B cell (primary cell): ENCODE measurements around the gene SIPA1L2. TPM values are rescaled to one million over a fixed set of nuclear protein-coding genes. Genes with fewer than 3 reads are reported as not detected.

Experiments used
- ATAC-seq: fragments of 200-7000 bp; cut with Tn5 transposase; one replicate; pipeline ENCODE4 v1.10.0; 2021; ENCODE audit warnings: low read depth, mild to moderate bottlenecking, moderate number of reproducible peaks, moderate library complexity
- CTCF ChIA-PET: fragments of 350-600 bp; sonication (Branson Sonifier 250); formaldehyde crosslinking; loops from one replicate; lab custom pipeline; 2021; ENCODE audit warnings: antibody characterized with exemption, inconsistent platforms; lab: Charles Lee
- POLR2A ChIA-PET: fragments of 350-600 bp; sonication (Branson Sonifier 250); formaldehyde crosslinking; loops from one replicate; lab custom pipeline; 2021; ENCODE audit warnings: antibody characterized with exemption; lab: Charles Lee
- DNase-seq: peaks from one replicate; pipeline ENCODE4 v3.0.0; 2013
- H2AFZ ChIP-seq: 2 replicates; pipeline ENCODE4 v1.6.1; 2012; ENCODE audit warnings: mild to moderate bottlenecking, low read depth, low read length; ENCODE audit not compliant: insufficient read depth, poor library complexity, severe bottlenecking
- H3K27ac ChIP-seq, 2 donors: 1 replicate in 1 of 2; 2 replicates in 1 of 2; pipeline ENCODE4 v1.5.1; 2012 to 2013; ENCODE audit warnings: low read length in 2 of 2, mild to moderate bottlenecking in 2 of 2, moderate library complexity in 1 of 2
- H3K27me3 ChIP-seq, 4 experiments: fragments of 200-600 bp in 1 of 4; sonication (generic) in 1 of 4; replicated peaks in 1 of 4; 1 replicate in 2 of 4; 2 replicates in 2 of 4; pipeline versions ENCODE4 v1.6.1 to v1.7.0; 2013 to 2016; ENCODE audit warnings: low read length in 3 of 4, mild to moderate bottlenecking in 2 of 4, mixed read lengths in 1 of 4, moderate library complexity in 1 of 4; ENCODE audit not compliant: insufficient read depth in 4 of 4, control insufficient read depth in 3 of 4; ENCODE audit errors: control extremely low read depth in 1 of 4
- H3K36me3 ChIP-seq, 2 experiments: replicated peaks in 1 of 2; 1 replicate in 1 of 2; 2 replicates in 1 of 2; pipeline versions ENCODE4 v1.6.1 to v1.7.1; 2013; ENCODE audit warnings: low read length in 1 of 2; ENCODE audit not compliant: insufficient read depth in 2 of 2, control insufficient read depth in 1 of 2; ENCODE audit errors: control extremely low read depth in 1 of 2, extremely low read depth in 1 of 2
- H3K4me1 ChIP-seq, 2 donors: fragments of 200-600 bp in 1 of 2; sonication (generic) in 1 of 2; 1 replicate in 1 of 2; 2 replicates in 1 of 2; pipeline versions ENCODE4 v1.5.1 to v1.6.1; 2013 to 2017; ENCODE audit warnings: low read length in 2 of 2; ENCODE audit not compliant: control insufficient read depth in 2 of 2, insufficient read depth in 2 of 2
- H3K4me2 ChIP-seq: replicated peaks from 2 replicates; pipeline ENCODE3; 2012; ENCODE audit warnings: mild to moderate bottlenecking, low read depth, low read length; ENCODE audit not compliant: poor library complexity, severe bottlenecking
- H3K4me3 ChIP-seq, 5 experiments: fragments of 200-600 bp in 1 of 5; sonication (generic) in 1 of 5; 1 replicate in 3 of 5; 2 replicates in 2 of 5; pipeline versions ENCODE4 v1.5.1 to v1.7.0; 2011 to 2016; ENCODE audit warnings: low read length in 4 of 5, mild to moderate bottlenecking in 4 of 5, low read depth in 2 of 5, control low read depth in 1 of 5, moderate library complexity in 1 of 5; ENCODE audit not compliant: insufficient read depth in 1 of 5; ENCODE audit errors: control extremely low read depth in 1 of 5, extremely low read depth in 1 of 5
- H3K79me2 ChIP-seq: fragments of 200-600 bp; sonication (generic); one replicate; pipeline ENCODE4 v1.6.0; 2016; ENCODE audit warnings: low read length; ENCODE audit not compliant: control insufficient read depth, insufficient read depth
- H3K9ac ChIP-seq: fragments of 200-600 bp; sonication (generic); 2 replicates; pipeline ENCODE4 v1.6.1; 2017; ENCODE audit warnings: mild to moderate bottlenecking, low read length, moderate library complexity
- H3K9me3 ChIP-seq, 3 donors: one replicate each; pipeline versions ENCODE4 v1.6.1 to v1.7.1; 2013; ENCODE audit warnings: low read length in 2 of 3; ENCODE audit not compliant: control insufficient read depth in 2 of 3, insufficient read depth in 1 of 3; ENCODE audit errors: control extremely low read depth in 1 of 3
- H4K20me1 ChIP-seq: 2 replicates; pipeline ENCODE4 v1.6.0; 2012; ENCODE audit warnings: mild to moderate bottlenecking, low read length; ENCODE audit not compliant: insufficient read depth, control insufficient read depth, poor library complexity, severe bottlenecking
- H3K27ac Mint-ChIP-seq: one replicate; pipeline ENCODE4 v1.8.0; 2021; ENCODE audit warnings: mixed read lengths
- H3K27me3 Mint-ChIP-seq: one replicate; pipeline ENCODE4 v1.8.0; 2021; ENCODE audit warnings: mixed read lengths
- H3K4me1 Mint-ChIP-seq: one replicate; pipeline ENCODE4 v1.8.0; 2021; ENCODE audit warnings: mixed read lengths
- H3K4me3 Mint-ChIP-seq: one replicate; pipeline ENCODE4 v1.8.0; 2021; ENCODE audit warnings: mixed read lengths
- H3K9me3 Mint-ChIP-seq: one replicate; pipeline ENCODE4 v1.8.0; 2022; ENCODE audit warnings: mixed read lengths; ENCODE audit not compliant: insufficient read depth
- CTCF ChIP-seq: fragments of 200-600 bp; IDR thresholded peaks from one replicate; pipeline ENCODE4 v1.8.0; 2022; ENCODE audit warnings: antibody characterized with exemption, mild to moderate bottlenecking
- EZH2 ChIP-seq: IDR thresholded peaks from 2 replicates; pipeline ENCODE4 v1.6.1; 2012; ENCODE audit warnings: borderline replicate concordance, low read depth, mild to moderate bottlenecking, moderate library complexity, low read length; ENCODE audit not compliant: insufficient read depth, poor library complexity, severe bottlenecking
- WGBS: methylation state at CpG from one replicate; pipeline ENCODE4 v1.1.5; 2013; ENCODE audit warnings: missing lambda C conversion rate; ENCODE audit not compliant: insufficient coverage; 5-methylcytosine and 5-hydroxymethylcytosine counted together
- intact Hi-C: fragments of 100-400 bp; cut with micrococcal nuclease; formaldehyde crosslinking; loops from one replicate; pipeline ENCODE4 v1.10.0; 2022
- polyA plus RNA-seq: library from polyadenylated mRNA; depleted of rRNA; stranded (reverse); fragments of >200 nt; gene quantifications from 2 replicates; pipeline ENCODE4 v1.2.3, GENCODE V29; 2012
- total RNA-seq, 2 donors: library from RNA; stranded (reverse); fragments of 120-200 nt in 1 of 2; gene quantifications; 1 replicate in 1 of 2; 2 replicates in 1 of 2; pipeline versions ENCODE4 v1.2.3 to v1.2.4, GENCODE V29; 2013 to 2022

Gene SIPA1L2
- total and polyA plus RNA-seq, 2 donors (not counting 1 experiment from before 2014, with no cell fraction given): 0.07 TPM

GRCh38 chr1:232655746-232656085, 25.8 kb upstream of the SIPA1L2 start:
- Histone ChIP-seq H3K27me3 (no peaks in the 10 kb centered on the region), H3K4me1 (no peaks in the 10 kb centered on the region), H3K27ac (no peak overlapping the region), H3K9ac (no peak overlapping the region), H3K4me3 (no peak overlapping the region), H3K4me2 (no peak overlapping the region), H3K36me3 (no peaks in the 10 kb centered on the region), H2AFZ (no peak overlapping the region), H3K79me2 (no peaks in the 10 kb centered on the region), H4K20me1 (no peaks in the 10 kb centered on the region), H3K9me3 (no peaks in the 10 kb centered on the region)
- DNase-seq (no peak), ATAC-seq (no peak)
- Mint-ChIP-seq H3K4me3 (no peak overlapping the region), H3K27me3 (peaks cover 27% of the 10 kb centered on the region), H3K9me3 (no peaks in the 10 kb centered on the region), H3K27ac (no peak overlapping the region), H3K4me1 (no peaks in the 10 kb centered on the region)
- CTCF ChIA-PET: no interaction called here
- no peak for TF ChIP-seq CTCF
- intact Hi-C loops: no loop called here
- POLR2A ChIA-PET: no interaction called here
- 23% methylated on average over 2 of the region's 4 CpGs for WGBS

GRCh38 chr1:232655028-232655745, 25.3 kb upstream of the SIPA1L2 start:
- Mint-ChIP-seq H3K4me1 (no peaks in the 10 kb centered on the region), H3K27me3 (peaks cover 27% of the 10 kb centered on the region), H3K27ac (no peak overlapping the region), H3K4me3 (no peak overlapping the region), H3K9me3 (no peaks in the 10 kb centered on the region)
- H4K20me1 ChIP-seq: no peaks in the 10 kb centered on the region
- H2AFZ ChIP-seq: no peak overlapping the region
- H3K9ac ChIP-seq: no peak overlapping the region
- intact Hi-C loops: no loop called here
- H3K79me2 ChIP-seq: no peaks in the 10 kb centered on the region
- POLR2A ChIA-PET: no interaction called here
- CTCF ChIA-PET: no interaction called here
- H3K9me3 ChIP-seq: no peaks in the 10 kb centered on the region
- no peak for DNase-seq
- H3K36me3 ChIP-seq: no peaks in the 10 kb centered on the region
- no peak overlapping the region for H3K27ac ChIP-seq
- no peak overlapping the region for H3K4me2 ChIP-seq
- no peak for ATAC-seq
- no peak overlapping the region for H3K4me3 ChIP-seq
- no peaks in the 10 kb centered on the region for H3K27me3 ChIP-seq
- WGBS: no CpG with 5 or more reads among the region's 5 CpGs
- TF ChIP-seq EZH2 (no peak), CTCF (no peak)
- no peaks in the 10 kb centered on the region for H3K4me1 ChIP-seq
